ENCODE data around the gene KCTD5.
"Not testable (repeated sequence)": the region's sequence is repeated elsewhere in the genome, so short reads cannot be mapped to it uniquely, and the experiment has no call there.

Gene KCTD5, protein sequence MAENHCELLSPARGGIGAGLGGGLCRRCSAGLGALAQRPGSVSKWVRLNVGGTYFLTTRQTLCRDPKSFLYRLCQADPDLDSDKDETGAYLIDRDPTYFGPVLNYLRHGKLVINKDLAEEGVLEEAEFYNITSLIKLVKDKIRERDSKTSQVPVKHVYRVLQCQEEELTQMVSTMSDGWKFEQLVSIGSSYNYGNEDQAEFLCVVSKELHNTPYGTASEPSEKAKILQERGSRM

DNA sequence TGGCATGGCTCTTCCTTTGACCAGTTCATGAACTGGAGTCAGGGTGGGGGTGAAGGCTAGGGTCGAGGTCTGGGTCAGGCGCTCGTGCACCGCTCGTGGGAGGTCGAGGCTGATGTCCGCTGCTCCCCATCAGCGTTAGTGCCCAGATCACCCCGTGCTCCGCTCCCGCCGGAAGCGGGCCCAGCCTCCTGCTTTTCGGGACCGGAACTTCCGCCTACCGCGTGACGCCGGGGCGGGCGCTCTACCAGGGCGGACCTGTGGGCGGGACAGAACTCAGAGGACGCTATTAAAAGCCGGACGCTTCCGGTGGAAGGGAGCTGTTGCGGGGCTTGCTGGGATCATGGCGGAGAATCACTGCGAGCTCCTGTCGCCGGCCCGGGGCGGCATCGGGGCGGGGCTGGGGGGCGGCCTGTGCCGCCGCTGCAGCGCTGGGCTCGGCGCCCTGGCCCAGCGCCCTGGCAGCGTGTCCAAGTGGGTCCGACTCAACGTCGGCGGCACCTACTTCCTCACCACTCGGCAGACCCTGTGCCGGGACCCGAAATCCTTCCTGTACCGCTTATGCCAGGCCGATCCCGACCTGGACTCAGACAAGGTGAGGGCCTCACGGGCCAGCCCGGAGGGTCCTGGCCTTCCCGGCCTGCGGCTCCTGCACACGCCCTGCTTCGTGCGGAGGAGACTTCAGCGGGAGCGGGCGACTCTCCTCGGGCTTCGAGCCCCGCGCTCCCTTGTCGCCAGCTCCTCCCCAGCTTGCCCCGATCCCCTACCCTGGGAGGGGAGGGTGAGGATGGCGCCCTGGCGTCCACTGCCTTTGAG is at the start of gene KCTD5:
TSS of gene KCTD5 (plus strand) at position 315 of the 813 bp plus-strand sequence. CDS start at position 341, 26 bp downstream.
- DNase-seq (ENCODE audit: low read depth): peak; percentile 90

DNA sequence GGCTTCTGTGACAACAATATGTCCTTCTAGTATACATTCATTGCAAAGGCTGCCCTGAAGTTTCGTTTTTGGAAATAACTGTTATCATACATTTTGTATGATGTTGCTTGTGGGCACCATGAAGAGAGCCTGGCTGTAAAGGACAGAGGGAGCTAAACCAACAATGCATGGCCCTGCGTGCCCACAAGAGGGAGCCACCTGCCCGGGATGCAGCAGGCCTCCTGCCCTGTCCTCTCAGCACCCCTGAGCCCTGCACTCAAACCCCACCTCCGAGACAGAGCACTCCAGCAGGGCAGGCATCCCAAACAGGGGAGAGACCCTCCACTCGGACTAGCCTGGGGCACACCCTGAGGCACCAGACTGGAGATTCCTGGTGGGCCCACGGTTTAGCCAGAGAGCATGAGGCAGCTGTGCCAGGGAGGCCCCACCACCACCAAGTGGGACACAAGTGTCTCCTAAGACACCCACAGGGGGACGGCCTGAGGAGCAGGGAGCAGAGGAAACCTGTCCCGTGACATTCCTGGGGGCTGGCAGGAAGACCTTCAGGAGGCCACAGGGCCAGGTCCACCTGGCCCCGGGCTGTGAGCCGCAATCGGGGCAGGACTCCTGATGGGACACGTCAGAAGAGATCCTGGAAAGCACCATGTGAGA is 43.1 kb upstream of the KCTD5 start:
- not testable (repeated sequence) for DNase-seq (ENCODE audit: low read depth)

DNA sequence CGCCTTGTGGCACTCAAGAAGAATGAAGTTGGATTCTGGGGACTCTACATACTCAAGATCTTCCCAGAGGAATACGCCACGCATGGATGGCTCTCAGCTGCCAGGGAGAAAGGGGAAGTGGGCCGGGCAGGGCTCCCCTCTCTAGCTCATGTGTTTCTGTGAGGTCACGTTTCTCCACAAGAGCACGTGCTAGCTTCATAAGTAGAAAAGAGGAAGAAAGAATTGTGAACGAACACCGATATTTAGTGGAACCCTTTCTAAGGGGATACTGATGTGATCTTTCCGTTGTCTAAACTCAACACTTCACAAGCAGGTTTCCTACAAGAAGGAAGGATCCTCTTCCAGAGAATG is 42.6 kb upstream of the KCTD5 start:
- DNase-seq (ENCODE audit: low read depth): not testable (repeated sequence)

DNA sequence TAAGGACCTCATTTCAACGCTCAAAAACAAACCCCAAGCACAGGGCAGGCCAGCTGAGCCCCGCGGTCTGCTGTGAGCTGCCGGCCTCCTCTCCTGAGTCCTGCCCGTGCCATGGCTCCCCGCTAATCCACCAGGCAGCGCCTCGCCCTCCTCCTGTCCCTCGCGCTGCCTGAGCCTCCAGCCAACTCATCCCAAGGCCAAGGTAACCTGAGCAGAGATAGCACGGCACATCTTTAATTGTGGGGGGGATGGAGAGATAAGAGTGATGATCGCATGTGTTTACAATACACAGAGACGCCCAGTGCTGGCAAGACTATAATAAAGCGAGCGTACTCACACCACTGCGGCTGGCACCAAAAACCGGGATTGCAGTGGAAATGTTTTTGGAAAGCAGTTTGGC is 39.8 kb upstream of the KCTD5 start:
- not testable (repeated sequence) for DNase-seq (ENCODE audit: low read depth)

DNA sequence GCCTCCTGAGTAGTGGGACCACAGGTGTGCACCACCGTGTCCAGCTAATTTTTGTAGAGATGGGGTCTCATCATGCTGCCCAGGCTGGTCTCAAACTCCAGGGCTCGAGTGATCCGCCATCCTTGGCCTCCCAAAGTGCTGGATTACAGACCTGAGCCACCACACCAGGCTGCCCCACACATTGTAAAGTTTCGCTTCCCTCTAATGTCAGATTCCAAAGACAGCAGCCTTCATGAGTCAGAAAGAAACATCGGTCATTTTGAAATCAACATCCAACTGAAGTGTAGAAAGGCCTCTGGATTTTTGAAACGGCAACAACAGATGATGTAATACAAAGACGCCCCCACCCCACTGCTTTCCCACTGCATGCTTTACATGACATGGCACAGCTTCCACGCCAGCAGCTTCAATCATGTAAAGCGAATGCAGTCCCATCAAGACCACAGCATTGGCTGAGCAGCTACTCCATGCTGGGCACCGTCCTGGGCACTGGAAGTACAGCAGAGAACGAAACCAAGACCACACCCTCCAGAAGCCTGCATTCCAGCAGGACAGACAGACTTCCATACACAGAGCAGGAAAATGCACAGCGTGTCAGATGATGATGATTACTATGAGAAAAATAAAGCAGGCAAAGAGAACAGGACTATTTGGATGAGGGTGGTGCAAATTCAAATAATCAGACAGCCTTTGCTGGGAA is 37.4 kb upstream of the KCTD5 start:
- not testable (repeated sequence) for DNase-seq (ENCODE audit: low read depth)

- DNase-seq (ENCODE audit: low read depth): not testable (repeated sequence)
These were observed 31.0 kb upstream of the KCTD5 start for GRCh38 chr16:2651268-2651871.

GRCh38 chr16:2653915-2654314 is 28.4 kb upstream of the KCTD5 start:
- not testable (repeated sequence) for DNase-seq (ENCODE audit: low read depth)

- DNase-seq (ENCODE audit: low read depth): not testable (repeated sequence)
These were observed 27.4 kb upstream of the KCTD5 start for GRCh38 chr16:2654949-2655348.

- no peak for DNase-seq (ENCODE audit: low read depth)
These were observed 25.3 kb upstream of the KCTD5 start for GRCh38 chr16:2656985-2657384.

DNA sequence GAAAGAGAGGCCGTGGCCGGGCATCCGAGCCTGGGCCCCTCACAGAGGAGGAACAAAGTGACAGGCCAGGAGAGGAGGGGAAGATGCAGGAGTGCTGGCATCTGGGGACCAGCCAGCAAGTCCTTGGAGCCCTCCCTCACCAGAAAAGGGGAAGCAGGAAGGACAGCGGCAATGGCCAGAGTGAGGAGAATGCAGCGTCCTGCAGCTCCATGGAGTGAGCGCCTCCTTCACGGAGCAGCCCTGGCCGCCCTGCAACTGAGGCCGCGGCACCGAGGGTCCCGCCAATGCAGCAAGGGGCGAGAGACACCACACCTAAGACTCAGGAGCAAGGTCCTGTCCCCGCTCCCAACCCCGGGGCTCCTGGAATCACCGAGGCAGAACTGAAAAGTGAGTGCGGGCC is 24.5 kb upstream of the KCTD5 start:
- DNase-seq (ENCODE audit: low read depth): not testable (repeated sequence)

- not testable (repeated sequence) for DNase-seq (ENCODE audit: low read depth)
These were observed 22.8 kb upstream of the KCTD5 start for GRCh38 chr16:2659560-2659959.

- not testable (repeated sequence) for DNase-seq (ENCODE audit: low read depth)
These were observed 22.2 kb upstream of the KCTD5 start for GRCh38 chr16:2660014-2660662.

- DNase-seq (ENCODE audit: low read depth): not testable (repeated sequence)
These were observed 21.5 kb upstream of the KCTD5 start for GRCh38 chr16:2660755-2661373.

DNA sequence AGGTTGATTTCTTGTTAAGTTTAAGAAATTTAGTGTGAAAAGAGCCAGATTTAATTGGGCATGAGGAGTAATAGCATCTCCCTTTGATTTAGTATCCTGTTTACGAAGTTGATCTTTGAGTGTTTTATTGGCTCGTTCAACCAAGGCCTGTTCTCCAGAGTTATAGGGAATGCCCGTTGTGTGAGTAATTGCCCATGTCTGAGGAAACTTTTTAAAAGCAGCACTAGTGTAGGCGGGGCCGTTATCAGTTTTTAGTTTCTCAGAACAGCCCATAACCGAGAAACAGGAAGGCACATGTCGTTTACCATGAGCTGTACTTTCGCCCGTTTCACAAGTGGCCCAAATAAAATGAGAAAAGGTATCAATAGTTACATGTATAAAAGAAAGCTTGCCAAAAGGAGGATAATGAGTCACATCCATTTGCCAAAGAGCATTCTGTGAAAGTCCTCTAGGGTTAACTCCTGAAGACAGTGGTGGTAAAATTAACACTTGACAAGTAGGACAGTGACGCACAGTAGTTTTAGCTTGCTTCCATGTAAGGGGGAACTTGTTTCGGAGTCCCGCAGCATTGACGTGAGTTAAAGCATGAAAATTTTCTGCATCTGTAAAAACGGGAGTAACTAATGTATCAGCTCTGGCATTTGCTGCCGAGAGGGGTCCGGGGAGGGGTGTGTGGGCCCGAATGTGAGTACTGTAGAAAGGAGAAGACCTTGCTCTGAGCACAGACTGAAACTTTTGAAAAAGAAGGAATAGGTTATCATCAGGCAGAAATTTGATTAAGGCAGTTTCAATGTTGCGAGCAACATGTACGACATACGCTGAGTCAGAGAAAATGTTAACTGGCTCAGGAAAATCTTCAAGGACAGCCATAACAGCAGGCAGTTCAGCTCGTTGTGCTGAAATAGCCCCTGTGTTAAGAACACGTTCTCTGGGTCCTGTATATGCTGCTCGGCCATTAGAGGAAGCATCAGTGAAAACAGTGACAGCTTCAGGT is 18.5 kb upstream of the KCTD5 start:
- no peak for DNase-seq (ENCODE audit: low read depth)

- DNase-seq (ENCODE audit: low read depth): no peak
These were observed 17.7 kb upstream of the KCTD5 start for GRCh38 chr16:2664574-2664982.

DNA sequence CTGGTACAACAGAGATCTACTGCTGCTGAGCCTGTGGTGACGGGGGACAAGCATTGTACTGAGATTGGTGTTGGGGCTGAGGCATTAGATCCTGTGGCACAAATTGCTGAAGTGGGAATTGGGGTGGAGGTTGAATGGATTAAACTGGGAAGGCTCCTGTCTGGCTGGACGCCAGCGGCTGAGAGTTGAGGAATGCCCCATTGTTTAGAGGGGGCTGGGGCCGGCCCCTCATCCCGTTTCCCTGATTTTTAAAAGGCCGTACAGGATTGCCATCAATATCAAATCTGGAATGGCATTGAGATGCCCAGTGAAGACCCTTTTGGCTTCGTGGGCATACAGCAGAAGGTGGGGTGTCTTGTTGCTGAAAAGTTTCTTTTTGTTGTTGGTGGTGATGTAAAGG is 15.7 kb upstream of the KCTD5 start:
- not testable (repeated sequence) for DNase-seq (ENCODE audit: low read depth)

GRCh38 chr16:2669587-2669986 is 12.7 kb upstream of the KCTD5 start:
- not testable (repeated sequence) for DNase-seq (ENCODE audit: low read depth)

DNA sequence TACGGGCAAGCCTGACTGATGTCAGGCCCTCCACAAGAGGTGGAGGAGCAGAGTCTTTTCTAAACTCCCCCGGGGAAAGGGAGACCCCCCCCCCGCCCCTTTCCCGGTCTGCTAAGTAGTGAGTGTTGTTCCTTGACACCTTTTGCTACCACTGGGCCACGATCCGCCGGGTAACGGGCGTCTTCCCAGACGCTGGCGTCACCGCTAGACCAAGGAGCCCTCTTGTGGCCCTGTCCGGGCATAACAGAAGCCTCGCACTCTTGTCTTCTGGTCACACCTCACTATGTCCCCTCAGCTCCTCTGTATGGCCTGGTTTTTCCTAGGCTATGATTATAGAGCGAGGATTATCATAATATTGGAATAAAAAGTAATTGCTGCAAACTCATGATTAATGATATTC is 12.3 kb upstream of the KCTD5 start:
- not testable (repeated sequence) for DNase-seq (ENCODE audit: low read depth)

DNA sequence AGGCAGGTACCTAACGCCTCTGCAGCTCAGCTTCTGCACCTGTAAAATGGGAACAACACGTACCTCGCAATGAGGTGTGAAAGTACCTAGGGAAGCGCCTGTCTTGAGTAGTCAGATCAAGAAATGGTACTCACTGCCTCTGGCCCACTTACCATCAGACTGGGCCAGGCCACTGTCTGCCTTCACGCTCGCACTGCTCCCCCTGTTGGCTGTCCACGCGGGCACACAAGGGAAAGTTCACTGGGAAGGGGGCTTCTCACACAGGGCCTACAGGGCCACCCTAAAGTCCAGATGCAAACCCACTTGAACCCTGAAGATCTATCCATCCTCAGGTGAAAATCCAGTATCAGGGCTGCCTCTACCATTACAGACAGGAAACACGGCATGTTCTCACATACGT is 11.1 kb upstream of the KCTD5 start:
- not testable (repeated sequence) for DNase-seq (ENCODE audit: low read depth)

DNA sequence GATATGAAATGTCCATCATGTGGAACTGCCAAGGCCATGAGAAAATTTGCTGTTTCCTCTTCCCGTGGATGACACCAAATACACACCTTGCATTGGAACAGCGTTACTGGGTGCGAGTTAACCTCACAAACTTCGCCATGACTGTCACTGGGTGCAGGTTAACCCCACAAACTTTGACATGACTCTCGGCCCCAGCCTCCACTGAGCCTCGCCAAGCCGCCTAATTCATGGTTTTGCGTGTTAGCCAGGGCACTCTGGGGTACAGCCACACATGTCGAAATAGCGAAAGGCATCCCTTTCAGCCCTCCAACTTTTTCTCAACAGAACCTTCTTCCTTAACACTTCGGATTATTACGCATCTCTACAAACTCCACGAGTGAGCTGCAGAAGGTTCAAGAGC is 10.6 kb upstream of the KCTD5 start:
- DNase-seq (ENCODE audit: low read depth): no peak

All from fibroblast of the conjunctiva (primary cell).